NCI-H2029 (cell line): ENCODE results near the gene IQSEC3.
A peak's percentile ranks its signal among the peaks of the same experiment; 100 is the strongest.

Experiments used
- DNase-seq: peaks from one replicate; lab custom pipeline; 2025; lab: John Stamatoyannopoulos, UW

Gene IQSEC3

GRCh38 chr12:163406-163986 is 96.9 kb downstream of the IQSEC3 start:
- no peak for DNase-seq

- peak; percentile 27 for DNase-seq
Measured at GRCh38 chr12:164207-164606, 97.6 kb downstream of the IQSEC3 start.

GRCh38 chr12:165862-166368 is 99.3 kb downstream of the IQSEC3 start:
- DNase-seq = no peak

- no peak for DNase-seq
Measured at GRCh38 chr12:166425-167075, 100.0 kb downstream of the IQSEC3 start.

GRCh38 chr12:167959-168600 is 101.5 kb downstream of the IQSEC3 start:
- DNase-seq = no peak

GRCh38 chr12:168763-169525 is 102.4 kb downstream of the IQSEC3 start:
- DNase-seq = no peak

GRCh38 chr12:169528-170370 is 103.2 kb downstream of the IQSEC3 start:
- no peak for DNase-seq

- no peak for DNase-seq
Measured at GRCh38 chr12:170371-171225, 104.0 kb downstream of the IQSEC3 start.

GRCh38 chr12:171276-171675 is 104.7 kb downstream of the IQSEC3 start:
- no peak for DNase-seq

GRCh38 chr12:171743-172676 is 105.4 kb downstream of the IQSEC3 start:
- no peak for DNase-seq

- no peak for DNase-seq
Measured at GRCh38 chr12:172732-173161, 106.2 kb downstream of the IQSEC3 start.

GRCh38 chr12:174124-174523 is 107.6 kb downstream of the IQSEC3 start:
- no peak for DNase-seq

- DNase-seq = no peak
Measured at GRCh38 chr12:174596-174995, 108.0 kb downstream of the IQSEC3 start.

GRCh38 chr12:175250-175649 is 108.7 kb downstream of the IQSEC3 start:
- no peak for DNase-seq

- DNase-seq = no peak
Measured at GRCh38 chr12:175759-176158, 109.2 kb downstream of the IQSEC3 start.

GRCh38 chr12:176321-177181 is 110.0 kb downstream of the IQSEC3 start:
- DNase-seq = no peak

- no peak for DNase-seq
Measured at GRCh38 chr12:177336-177979, 110.9 kb downstream of the IQSEC3 start.
